H1 (cell line): Measurements from ENCODE around the gene TMCO1. TPM values are rescaled to one million over a fixed set of nuclear protein-coding genes. Genes with fewer than 3 reads are reported as not detected.

ENCODE experiments used
- KDM4A ChIP-seq: IDR thresholded peaks from one replicate; pipeline ENCODE4 v1.7.1; 2012; ENCODE audit warnings: low read depth, mild to moderate bottlenecking, moderate library complexity, low read length, inconsistent platforms; ENCODE audit not compliant: severe bottlenecking
- NRF1 ChIP-seq: IDR thresholded peaks from 2 replicates; pipeline ENCODE4 v1.6.1; 2011; ENCODE audit warnings: mild to moderate bottlenecking, low read depth, low read length, improper control_type of control experiment
- TBP ChIP-seq: IDR thresholded peaks from 2 replicates; pipeline ENCODE4 v1.6.1; 2011; ENCODE audit warnings: low read depth, low read length, improper control_type of control experiment
- polyA plus RNA-seq, 7 experiments: library from polyadenylated mRNA; depleted of rRNA in 3 of 7; stranded (reverse) in 5 of 7; unstranded in 2 of 7; fragments of >200 nt in 5 of 7; fragments of 200-250 nt in 2 of 7; gene quantifications; 1 replicate in 5 of 7; 2 replicates in 1 of 7; 4 replicates in 1 of 7; pipeline versions ENCODE4 v1.2.1 to v1.2.3, GENCODE V29; 2011 to 2013; ENCODE audit warnings: missing spikeins in 2 of 7, mixed read lengths in 2 of 7
- total RNA-seq: library from RNA; stranded (reverse); fragmentation: NEBNext Ultra II Directional; extraction: Animal tissue kit (Norgen Biotek cat#: 25700); gene quantifications from 2 replicates; pipeline ENCODE4 v1.2.1, GENCODE V29; 2021
- TF ChIP-seq, protein P1 (sequence below): fragments of 300-600 bp; sonication (generic); IDR thresholded peaks from 2 replicates; pipeline ENCODE4 v1.7.1; 2012; ENCODE audit warnings: low read length, moderate library complexity, mild to moderate bottlenecking, inconsistent platforms; ENCODE audit not compliant: insufficient replicate concordance
- TF ChIP-seq, protein P2 (sequence below): IDR thresholded peaks from 2 replicates; pipeline ENCODE4 v1.6.1; 2012; ENCODE audit warnings: low read length, inconsistent platforms

Gene TMCO1
- total and polyA plus RNA-seq, 2 of the 8 experiments (the other 6 are each of a cell fraction or from before 2014, with no cell fraction given): 61.6 to 63.8 TPM

DNA sequence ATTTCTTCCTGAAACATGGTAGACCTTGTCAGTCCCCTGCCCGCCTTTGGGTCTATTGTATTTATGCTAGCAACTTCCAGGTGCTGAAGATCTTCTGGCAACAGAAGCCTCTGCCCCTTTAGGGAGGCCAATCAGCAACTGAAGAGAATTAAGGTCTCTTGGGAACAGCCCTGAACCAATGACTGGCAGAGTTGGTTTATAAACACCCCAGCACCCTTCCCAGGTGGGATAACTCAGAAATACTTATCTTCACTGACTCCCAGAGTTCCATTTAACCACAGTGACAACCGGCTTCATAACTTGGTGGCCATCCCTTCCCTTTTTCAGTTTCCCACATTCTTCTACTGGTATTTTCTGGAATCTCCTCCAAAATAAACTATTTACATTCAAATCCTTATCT is 27.2 kb upstream of the TMCO1 start (continued):
- TF ChIP-seq, protein P1, sequence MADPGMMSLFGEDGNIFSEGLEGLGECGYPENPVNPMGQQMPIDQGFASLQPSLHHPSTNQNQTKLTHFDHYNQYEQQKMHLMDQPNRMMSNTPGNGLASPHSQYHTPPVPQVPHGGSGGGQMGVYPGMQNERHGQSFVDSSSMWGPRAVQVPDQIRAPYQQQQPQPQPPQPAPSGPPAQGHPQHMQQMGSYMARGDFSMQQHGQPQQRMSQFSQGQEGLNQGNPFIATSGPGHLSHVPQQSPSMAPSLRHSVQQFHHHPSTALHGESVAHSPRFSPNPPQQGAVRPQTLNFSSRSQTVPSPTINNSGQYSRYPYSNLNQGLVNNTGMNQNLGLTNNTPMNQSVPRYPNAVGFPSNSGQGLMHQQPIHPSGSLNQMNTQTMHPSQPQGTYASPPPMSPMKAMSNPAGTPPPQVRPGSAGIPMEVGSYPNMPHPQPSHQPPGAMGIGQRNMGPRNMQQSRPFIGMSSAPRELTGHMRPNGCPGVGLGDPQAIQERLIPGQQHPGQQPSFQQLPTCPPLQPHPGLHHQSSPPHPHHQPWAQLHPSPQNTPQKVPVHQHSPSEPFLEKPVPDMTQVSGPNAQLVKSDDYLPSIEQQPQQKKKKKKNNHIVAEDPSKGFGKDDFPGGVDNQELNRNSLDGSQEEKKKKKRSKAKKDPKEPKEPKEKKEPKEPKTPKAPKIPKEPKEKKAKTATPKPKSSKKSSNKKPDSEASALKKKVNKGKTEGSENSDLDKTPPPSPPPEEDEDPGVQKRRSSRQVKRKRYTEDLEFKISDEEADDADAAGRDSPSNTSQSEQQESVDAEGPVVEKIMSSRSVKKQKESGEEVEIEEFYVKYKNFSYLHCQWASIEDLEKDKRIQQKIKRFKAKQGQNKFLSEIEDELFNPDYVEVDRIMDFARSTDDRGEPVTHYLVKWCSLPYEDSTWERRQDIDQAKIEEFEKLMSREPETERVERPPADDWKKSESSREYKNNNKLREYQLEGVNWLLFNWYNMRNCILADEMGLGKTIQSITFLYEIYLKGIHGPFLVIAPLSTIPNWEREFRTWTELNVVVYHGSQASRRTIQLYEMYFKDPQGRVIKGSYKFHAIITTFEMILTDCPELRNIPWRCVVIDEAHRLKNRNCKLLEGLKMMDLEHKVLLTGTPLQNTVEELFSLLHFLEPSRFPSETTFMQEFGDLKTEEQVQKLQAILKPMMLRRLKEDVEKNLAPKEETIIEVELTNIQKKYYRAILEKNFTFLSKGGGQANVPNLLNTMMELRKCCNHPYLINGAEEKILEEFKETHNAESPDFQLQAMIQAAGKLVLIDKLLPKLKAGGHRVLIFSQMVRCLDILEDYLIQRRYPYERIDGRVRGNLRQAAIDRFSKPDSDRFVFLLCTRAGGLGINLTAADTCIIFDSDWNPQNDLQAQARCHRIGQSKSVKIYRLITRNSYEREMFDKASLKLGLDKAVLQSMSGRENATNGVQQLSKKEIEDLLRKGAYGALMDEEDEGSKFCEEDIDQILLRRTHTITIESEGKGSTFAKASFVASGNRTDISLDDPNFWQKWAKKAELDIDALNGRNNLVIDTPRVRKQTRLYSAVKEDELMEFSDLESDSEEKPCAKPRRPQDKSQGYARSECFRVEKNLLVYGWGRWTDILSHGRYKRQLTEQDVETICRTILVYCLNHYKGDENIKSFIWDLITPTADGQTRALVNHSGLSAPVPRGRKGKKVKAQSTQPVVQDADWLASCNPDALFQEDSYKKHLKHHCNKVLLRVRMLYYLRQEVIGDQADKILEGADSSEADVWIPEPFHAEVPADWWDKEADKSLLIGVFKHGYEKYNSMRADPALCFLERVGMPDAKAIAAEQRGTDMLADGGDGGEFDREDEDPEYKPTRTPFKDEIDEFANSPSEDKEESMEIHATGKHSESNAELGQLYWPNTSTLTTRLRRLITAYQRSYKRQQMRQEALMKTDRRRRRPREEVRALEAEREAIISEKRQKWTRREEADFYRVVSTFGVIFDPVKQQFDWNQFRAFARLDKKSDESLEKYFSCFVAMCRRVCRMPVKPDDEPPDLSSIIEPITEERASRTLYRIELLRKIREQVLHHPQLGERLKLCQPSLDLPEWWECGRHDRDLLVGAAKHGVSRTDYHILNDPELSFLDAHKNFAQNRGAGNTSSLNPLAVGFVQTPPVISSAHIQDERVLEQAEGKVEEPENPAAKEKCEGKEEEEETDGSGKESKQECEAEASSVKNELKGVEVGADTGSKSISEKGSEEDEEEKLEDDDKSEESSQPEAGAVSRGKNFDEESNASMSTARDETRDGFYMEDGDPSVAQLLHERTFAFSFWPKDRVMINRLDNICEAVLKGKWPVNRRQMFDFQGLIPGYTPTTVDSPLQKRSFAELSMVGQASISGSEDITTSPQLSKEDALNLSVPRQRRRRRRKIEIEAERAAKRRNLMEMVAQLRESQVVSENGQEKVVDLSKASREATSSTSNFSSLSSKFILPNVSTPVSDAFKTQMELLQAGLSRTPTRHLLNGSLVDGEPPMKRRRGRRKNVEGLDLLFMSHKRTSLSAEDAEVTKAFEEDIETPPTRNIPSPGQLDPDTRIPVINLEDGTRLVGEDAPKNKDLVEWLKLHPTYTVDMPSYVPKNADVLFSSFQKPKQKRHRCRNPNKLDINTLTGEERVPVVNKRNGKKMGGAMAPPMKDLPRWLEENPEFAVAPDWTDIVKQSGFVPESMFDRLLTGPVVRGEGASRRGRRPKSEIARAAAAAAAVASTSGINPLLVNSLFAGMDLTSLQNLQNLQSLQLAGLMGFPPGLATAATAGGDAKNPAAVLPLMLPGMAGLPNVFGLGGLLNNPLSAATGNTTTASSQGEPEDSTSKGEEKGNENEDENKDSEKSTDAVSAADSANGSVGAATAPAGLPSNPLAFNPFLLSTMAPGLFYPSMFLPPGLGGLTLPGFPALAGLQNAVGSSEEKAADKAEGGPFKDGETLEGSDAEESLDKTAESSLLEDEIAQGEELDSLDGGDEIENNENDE: no peak
- TF ChIP-seq NRF1 (no peak), KDM4A (no peak), TBP (no peak)
- TF ChIP-seq, protein P2, sequence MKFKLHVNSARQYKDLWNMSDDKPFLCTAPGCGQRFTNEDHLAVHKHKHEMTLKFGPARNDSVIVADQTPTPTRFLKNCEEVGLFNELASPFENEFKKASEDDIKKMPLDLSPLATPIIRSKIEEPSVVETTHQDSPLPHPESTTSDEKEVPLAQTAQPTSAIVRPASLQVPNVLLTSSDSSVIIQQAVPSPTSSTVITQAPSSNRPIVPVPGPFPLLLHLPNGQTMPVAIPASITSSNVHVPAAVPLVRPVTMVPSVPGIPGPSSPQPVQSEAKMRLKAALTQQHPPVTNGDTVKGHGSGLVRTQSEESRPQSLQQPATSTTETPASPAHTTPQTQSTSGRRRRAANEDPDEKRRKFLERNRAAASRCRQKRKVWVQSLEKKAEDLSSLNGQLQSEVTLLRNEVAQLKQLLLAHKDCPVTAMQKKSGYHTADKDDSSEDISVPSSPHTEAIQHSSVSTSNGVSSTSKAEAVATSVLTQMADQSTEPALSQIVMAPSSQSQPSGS: no peak
- TF ChIP-seq, all 59 proteins: peak for 0
